Erythroblast (primary cell): Measurements from ENCODE around the gene VASH1.

Experiments
- GATA1 ChIP-seq: IDR thresholded peaks from 2 replicates; pipeline ENCODE4 v1.6.1; 2011; ENCODE audit warnings: low read depth, mild to moderate bottlenecking, control low read depth, low read length, moderate library complexity
- POLR2A ChIP-seq: IDR thresholded peaks from 2 replicates; pipeline ENCODE4 v1.6.1; 2011; ENCODE audit warnings: mild to moderate bottlenecking, low read length

- TF ChIP-seq POLR2A (no peak), GATA1 (no peak)
Observed at GRCh38 chr14:76786601-76787000, 25.3 kb downstream of the VASH1 start.
